Endothelial cell of umbilical vein (primary cell): ENCODE measurements around the gene DYNLT5. TPM values are rescaled to one million over a fixed set of nuclear protein-coding genes. Genes with fewer than 3 reads are reported as not detected.

Experiments used
- BruUV-seq: library from RNA; stranded (reverse); fragments of 400-500 nt; replicated peaks from 2 replicates; lab custom pipeline; 2021; lab: Mats Ljungman, UMichigan
- CTCF ChIA-PET: fragments of 300-600, 350-600 bp; sonication (Branson Sonifier 250); formaldehyde crosslinking; loops from one replicate; lab custom pipeline; 2021; ENCODE audit warnings: antibody characterized with exemption, inconsistent platforms; lab: Charles Lee
- POLR2A ChIA-PET: fragments of 300-600, 350-600 bp; sonication (Branson Sonifier 250); formaldehyde crosslinking; loops from one replicate; lab custom pipeline; 2021; ENCODE audit warnings: antibody characterized with exemption, inconsistent platforms; lab: Charles Lee
- DNase-seq: peaks from one replicate; pipeline ENCODE4 v3.0.0-alpha.2; 2011; ENCODE audit warnings: low read depth, low spot score
- FAIRE-seq: peaks from 2 replicates; lab custom pipeline; 2011; peaks lifted over from hg19 to GRCh38; lab: Jason Lieb, UNC
- H2AFZ ChIP-seq: 2 replicates; pipeline ENCODE4 v1.6.0; 2012; ENCODE audit warnings: low read depth, low read length, control low read depth, inconsistent platforms
- H3K27ac ChIP-seq: 2 replicates; pipeline ENCODE4 v1.5.1; 2011; ENCODE audit warnings: low read depth, mild to moderate bottlenecking, control low read depth, low read length, moderate library complexity; ENCODE audit not compliant: insufficient read depth
- H3K27me3 ChIP-seq, 2 experiments: 2 replicates each; pipeline versions ENCODE4 v1.6.0 to v1.6.1; 2011; ENCODE audit warnings: low read length in 2 of 2, mixed read lengths in 1 of 2; ENCODE audit not compliant: control insufficient read depth in 2 of 2, insufficient read depth in 2 of 2
- H3K36me3 ChIP-seq, 2 experiments: 2 replicates in 1 of 2; 3 replicates in 1 of 2; pipeline ENCODE4 v1.5.1; 2011; ENCODE audit warnings: low read length in 2 of 2, mild to moderate bottlenecking in 1 of 2, moderate library complexity in 1 of 2; ENCODE audit not compliant: control insufficient read depth in 2 of 2, insufficient read depth in 2 of 2; ENCODE audit errors: extremely low read depth in 1 of 2
- H3K4me1 ChIP-seq: 3 replicates; pipeline ENCODE4 v1.5.1; 2011; ENCODE audit warnings: mild to moderate bottlenecking, low read length; ENCODE audit not compliant: control insufficient read depth, insufficient read depth; ENCODE audit errors: extremely low read depth
- H3K4me2 ChIP-seq: 2 replicates; pipeline ENCODE4 v1.6.1; 2011; ENCODE audit warnings: low read length, control low read depth, mixed read lengths; ENCODE audit not compliant: insufficient read depth
- H3K4me3 ChIP-seq, 3 experiments: fragments of 200-600 bp in 1 of 3; sonication (generic), shearing (Covaris generic) in 1 of 3; replicated peaks in 1 of 3; 2 replicates each; pipeline ENCODE4 v1.5.1; 2011 to 2016; ENCODE audit warnings: control low read depth in 3 of 3, low read length in 3 of 3, mild to moderate bottlenecking in 2 of 3, inconsistent platforms in 1 of 3, low read depth in 1 of 3, moderate library complexity in 1 of 3; ENCODE audit not compliant: insufficient read depth in 1 of 3
- H3K79me2 ChIP-seq: 2 replicates; pipeline ENCODE4 v1.6.0; 2012; ENCODE audit warnings: low read length, inconsistent platforms; ENCODE audit not compliant: control insufficient read depth, insufficient read depth
- H3K9ac ChIP-seq: replicated peaks from 2 replicates; pipeline ENCODE3; 2011; ENCODE audit warnings: low read length, control low read depth; ENCODE audit not compliant: insufficient read depth; ENCODE audit errors: extremely low read depth
- H3K9me1 ChIP-seq: replicated peaks from 3 replicates; pipeline ENCODE4 v1.6.0; 2011; ENCODE audit warnings: mild to moderate bottlenecking, low read length; ENCODE audit not compliant: control insufficient read depth, insufficient read depth; ENCODE audit errors: extremely low read depth
- H3K9me3 ChIP-seq: replicated peaks from 2 replicates; pipeline ENCODE4 v1.5.1; 2012; ENCODE audit warnings: low read length, inconsistent platforms; ENCODE audit not compliant: control insufficient read depth, insufficient read depth
- H4K20me1 ChIP-seq: replicated peaks from 2 replicates; pipeline ENCODE3; 2011; ENCODE audit warnings: mild to moderate bottlenecking, low read length; ENCODE audit not compliant: control insufficient read depth, insufficient read depth; ENCODE audit errors: extremely low read depth
- CTCF ChIP-seq, 2 donors: IDR thresholded peaks; 1 replicate in 1 of 2; 2 replicates in 1 of 2; pipeline ENCODE4 v1.5.1; 2011; ENCODE audit warnings: low read length in 2 of 2, mild to moderate bottlenecking in 2 of 2, moderate library complexity in 2 of 2, control low read depth in 1 of 2, inconsistent platforms in 1 of 2, low read depth in 1 of 2; ENCODE audit not compliant: insufficient read depth in 1 of 2; ENCODE audit errors: extremely low read depth in 1 of 2
- EZH2 ChIP-seq: IDR thresholded peaks from 2 replicates; pipeline ENCODE4 v1.6.1; 2012; ENCODE audit warnings: borderline replicate concordance, low read depth, mild to moderate bottlenecking, moderate library complexity, low read length, inconsistent platforms; ENCODE audit not compliant: severe bottlenecking
- FOS ChIP-seq: IDR thresholded peaks from 2 replicates; pipeline ENCODE4 v1.6.1; 2011; ENCODE audit warnings: mild to moderate bottlenecking, low read length, moderate library complexity, borderline replicate concordance; ENCODE audit not compliant: insufficient read depth
- GATA2 ChIP-seq: IDR thresholded peaks from 2 replicates; pipeline ENCODE4 v1.7.0; 2011; ENCODE audit warnings: low read depth, mild to moderate bottlenecking, moderate library complexity, mixed read lengths, low read length; ENCODE audit not compliant: insufficient read length, insufficient read depth
- JUN ChIP-seq: IDR thresholded peaks from 2 replicates; pipeline ENCODE4 v1.6.1; 2011; ENCODE audit warnings: borderline replicate concordance, low read depth; ENCODE audit not compliant: insufficient read length, insufficient read depth
- MAX ChIP-seq: IDR thresholded peaks from 2 replicates; pipeline ENCODE4 v1.6.1; 2011; ENCODE audit not compliant: insufficient read depth, insufficient read length
- MYC ChIP-seq: IDR thresholded peaks from one replicate; pipeline ENCODE4 v1.6.1; 2011; ENCODE audit warnings: mild to moderate bottlenecking, low read depth, low read length
- POLR2A ChIP-seq: IDR thresholded peaks from 2 replicates; pipeline ENCODE4 v1.6.1; 2012; ENCODE audit warnings: low read depth, mild to moderate bottlenecking, control low read depth, low read length
- POLR2AphosphoS5 ChIP-seq: IDR thresholded peaks from 2 replicates; pipeline ENCODE4 v1.6.1; 2012; ENCODE audit warnings: low read depth, mild to moderate bottlenecking, control low read depth, low read length, moderate library complexity; ENCODE audit not compliant: insufficient read depth
- dilution Hi-C: fragments of 300-500 bp; cut with MboI; formaldehyde crosslinking; loops from one replicate; pipeline ENCODE4 v1.15.0; 2019; ENCODE audit warnings: low sequenced_read_pairs; ENCODE audit not compliant: extremely low pct_ligation_motif_present
- intact Hi-C: fragments of 100-400 bp; cut with micrococcal nuclease; formaldehyde crosslinking; loops from one replicate; pipeline ENCODE4 v1.10.0; 2022
- polyA plus RNA-seq, 4 experiments: library from polyadenylated mRNA; depleted of rRNA in 3 of 4; stranded (reverse) in 3 of 4; unstranded in 1 of 4; fragments of >200 nt; gene quantifications; 2 replicates each; pipeline versions ENCODE4 v1.2.1 to v1.2.3, GENCODE V29; 2011 to 2012; ENCODE audit warnings: missing spikeins in 1 of 4
- total RNA-seq: library from RNA; stranded (reverse); gene quantifications from 2 replicates; pipeline ENCODE4 v1.2.3, GENCODE V29; 2021

DYNLT5 gene
- total and polyA plus RNA-seq, 2 donors (not counting 3 experiments of a cell fraction or from before 2014, with no cell fraction given), result 4.0 to 4.5 TPM

DNA sequence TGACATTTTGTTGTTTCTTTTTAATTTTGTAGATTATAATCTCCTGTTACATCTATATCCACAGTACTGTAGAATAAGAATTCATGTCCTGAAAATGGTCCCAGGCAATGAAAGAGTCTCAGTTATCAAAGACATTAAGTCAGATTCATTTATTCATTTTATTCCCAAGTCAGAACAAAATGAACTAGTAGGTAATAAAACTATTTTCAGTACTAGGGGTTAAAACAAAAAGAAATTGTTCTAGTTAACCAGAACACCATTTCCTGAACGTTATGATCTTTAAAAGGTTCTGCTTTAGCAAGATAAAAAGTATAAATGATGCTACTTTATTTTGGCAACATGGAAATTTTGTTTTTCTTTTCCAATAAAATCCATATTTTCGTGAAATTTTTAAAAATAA lies 6.8 kb upstream of the DYNLT5 start:
- H2AFZ ChIP-seq, result no peak overlapping the region
- TF ChIP-seq MAX, result no peak
- no peak for DNase-seq
- no peak overlapping the region for H3K9ac ChIP-seq
- intact Hi-C loops (no loop called here), dilution Hi-C loops (no loop called here)
- POLR2A ChIA-PET, result no interaction called here
- no peaks in the 10 kb centered on the region for H3K27me3 ChIP-seq
- no peaks in the 10 kb centered on the region for H4K20me1 ChIP-seq
- peaks cover 7% of the 10 kb centered on the region for H3K4me1 ChIP-seq
- no TSS peak for BruUV-seq
- H3K36me3 ChIP-seq, result no peaks in the 10 kb centered on the region
- H3K79me2 ChIP-seq, result no peaks in the 10 kb centered on the region
- H3K9me3 ChIP-seq, result no peaks in the 10 kb centered on the region
- H3K9me1 ChIP-seq, result no peaks in the 10 kb centered on the region
- FAIRE-seq, result no peak
- H3K27ac ChIP-seq, result no peak overlapping the region
- no peak overlapping the region for H3K4me3 ChIP-seq
- H3K4me2 ChIP-seq, result no peak overlapping the region
- CTCF ChIA-PET, result interaction anchor here (0.9 to 2.5 kb wide), 2 partner anchors 20 to 755 kb away, joined by 3 to 13 read pairs; no protein-coding TSS in a partner anchor

DNA sequence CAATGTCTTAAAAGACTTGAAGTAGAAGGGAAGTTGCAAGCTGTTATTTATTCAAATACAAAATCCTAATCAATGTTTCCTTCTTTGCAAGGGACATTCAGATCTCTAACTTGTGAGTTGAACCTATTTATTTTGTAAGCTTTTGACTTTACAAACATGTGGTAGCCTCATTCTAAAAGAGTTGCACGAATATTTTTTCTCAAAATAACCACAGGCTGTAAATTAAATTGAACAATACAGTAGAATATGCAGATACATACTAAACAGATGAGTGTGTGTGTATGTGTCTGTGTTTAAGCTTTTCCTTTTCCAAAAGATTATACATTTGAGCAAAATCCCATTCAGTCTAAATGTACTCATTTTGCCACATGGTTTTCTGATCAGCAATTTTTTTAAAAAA lies 4.8 kb upstream of the DYNLT5 start:
- H3K9ac ChIP-seq, result no peak overlapping the region
- CTCF ChIA-PET, result interaction anchor here (1.1 to 2.5 kb wide), 4 partner anchors 9 to 243 kb away, joined by 3 to 13 read pairs (median 6); no protein-coding TSS in a partner anchor
- no peak for FAIRE-seq
- H3K27me3 ChIP-seq, result no peaks in the 10 kb centered on the region
- no peaks in the 10 kb centered on the region for H3K9me1 ChIP-seq
- no peaks in the 10 kb centered on the region for H3K79me2 ChIP-seq
- dilution Hi-C loops, result no loop called here
- no peak overlapping the region for H3K4me3 ChIP-seq
- TF ChIP-seq MYC (no peak), POLR2AphosphoS5 (no peak), GATA2 (no peak), MAX (no peak), CTCF (IDR thresholded peaks at IDR 0.05; ENCODE audit: extremely low read depth in 1 of 2, insufficient read depth in 1 of 2, low read depth in 1 of 2, low read length in 2 of 2) (no peak), POLR2A (no peak), JUN (no peak), EZH2 (no peak), FOS (no peak)
- H2AFZ ChIP-seq, result peak overlapping the region; percentile 47
- no peak overlapping the region for H3K27ac ChIP-seq
- no TSS peak for BruUV-seq
- H3K36me3 ChIP-seq, result no peaks in the 10 kb centered on the region
- H3K4me2 ChIP-seq, result no peak overlapping the region
- POLR2A ChIA-PET, result no interaction called here
- H3K9me3 ChIP-seq, result no peaks in the 10 kb centered on the region
- no peak for DNase-seq
- H3K4me1 ChIP-seq, result peaks cover 21% of the 10 kb centered on the region
- no peaks in the 10 kb centered on the region for H4K20me1 ChIP-seq
- intact Hi-C loops, result no loop called here
